ENCODE measurements around the gene LIM2. TPM values are rescaled to one million over a fixed set of nuclear protein-coding genes. Genes with fewer than 3 reads are reported as not detected.

LIM2 gene
- total and polyA plus RNA-seq, 10 donors, result not detected

GRCh38 chr19:51394050-51394836 lies 6.5 kb upstream of the LIM2 start:
- intact Hi-C loops (cut with DNase I; ENCODE audit: low total_unique reads), result loop anchor here (10.0 kb wide), 1 partner anchor 49 kb away; the partner anchor contains the start of gene VSIG10L
- no peak for TF ChIP-seq POLR2A (IDR thresholded peaks at IDR 0.05)
- TF ChIP-seq POLR2AphosphoS5 (IDR thresholded peaks at IDR 0.05), result peak; percentile 66 to 73 (median 70)
- TF ChIP-seq CTCF (IDR thresholded peaks at IDR 0.05 in 8 of 11, conservative IDR thresholded peaks at IDR 0.05 in 3 of 11), result peak in 3 of 11 experiments; percentile 7 to 39 (median 17)
- 2 to 7% (median 3%) methylated on average over 20 to 45 of the region's 45 CpGs for WGBS, 5 donors
- peaks cover 4 to 56% (median 27%) of the 10 kb centered on the region in 6 donors for H3K4me1 ChIP-seq
- H3K27ac ChIP-seq, result peak overlapping the region; percentile 76 to 89 (median 83)
- peaks cover 0 to 4% (median 0%) of the 10 kb centered on the region in 7 donors for H3K27me3 ChIP-seq (replicated peaks in 1 of 7)
- no peaks in the 10 kb centered on the region for H3K9me3 ChIP-seq
- DNase-seq, result peak; percentile 95
- H3K36me3 ChIP-seq, result no peaks in the 10 kb centered on the region
- peak overlapping the region; percentile 16 to 66 (median 34) for H3K4me3 ChIP-seq

GRCh38 chr19:51392701-51393100 lies 4.9 kb upstream of the LIM2 start:
- no peak for DNase-seq
- H3K36me3 ChIP-seq, result no peaks in the 10 kb centered on the region
- no peak overlapping the region for H3K4me3 ChIP-seq
- H3K27ac ChIP-seq, result no peak overlapping the region
- H3K9me3 ChIP-seq, result no peaks in the 10 kb centered on the region
- H3K27me3 ChIP-seq (replicated peaks in 1 of 7), result peaks cover 0 to 4% (median 0%) of the 10 kb centered on the region in 7 donors
- intact Hi-C loops (cut with DNase I; ENCODE audit: low total_unique reads), result loop anchor here (10.0 kb wide), 1 partner anchor 48 kb away; the partner anchor contains the start of gene VSIG10L
- TF ChIP-seq CTCF (IDR thresholded peaks at IDR 0.05 in 8 of 11, conservative IDR thresholded peaks at IDR 0.05 in 3 of 11) (no peak), POLR2A (IDR thresholded peaks at IDR 0.05) (no peak), POLR2AphosphoS5 (IDR thresholded peaks at IDR 0.05) (no peak)
- H3K4me1 ChIP-seq, result peaks cover 4 to 47% (median 27%) of the 10 kb centered on the region in 6 donors
- 67 to 97% (median 82%) methylated on average over 1 of the region's 1 CpG for WGBS, 5 donors

- H3K4me1 ChIP-seq, result peaks cover 4 to 46% (median 27%) of the 10 kb centered on the region in 6 donors
- peak overlapping the region in 1 of 8 donors; percentile 41 for H3K4me3 ChIP-seq
- H3K27ac ChIP-seq, result peak overlapping the region in 4 of 8 donors; percentile 46 to 74 (median 54)
- no peaks in the 10 kb centered on the region for H3K9me3 ChIP-seq
- WGBS, 5 donors, result 59 to 64% (median 62%) methylated on average over 8 of the region's 8 CpGs
- no peaks in the 10 kb centered on the region for H3K36me3 ChIP-seq
- peaks cover 0 to 4% (median 0%) of the 10 kb centered on the region in 7 donors for H3K27me3 ChIP-seq (replicated peaks in 1 of 7)
- DNase-seq, result no peak
- intact Hi-C loops (cut with DNase I; ENCODE audit: low total_unique reads), result loop anchor here (10.0 kb wide), 1 partner anchor 46 kb away; the partner anchor contains the start of gene VSIG10L
- TF ChIP-seq POLR2AphosphoS5 (IDR thresholded peaks at IDR 0.05) (no peak), CTCF (IDR thresholded peaks at IDR 0.05 in 8 of 11, conservative IDR thresholded peaks at IDR 0.05 in 3 of 11) (no peak), POLR2A (IDR thresholded peaks at IDR 0.05) (no peak)
Observed at GRCh38 chr19:51391073-51391611, 3.4 kb upstream of the LIM2 start.

- peaks cover 0 to 4% (median 0%) of the 10 kb centered on the region in 7 donors for H3K27me3 ChIP-seq (replicated peaks in 1 of 7)
- no peaks in the 10 kb centered on the region for H3K36me3 ChIP-seq
- peaks cover 0 to 26% (median 9%) of the 10 kb centered on the region in 6 donors for H3K4me1 ChIP-seq
- WGBS, 5 donors, result 85 to 96% (median 90%) methylated on average over 9 to 14 of the region's 14 CpGs
- peak; percentile 58 for DNase-seq
- peak overlapping the region in 1 of 8 donors; percentile 1 for H3K27ac ChIP-seq
- no peak overlapping the region for H3K4me3 ChIP-seq
- intact Hi-C loops (cut with DNase I; ENCODE audit: low total_unique reads), result no loop called here
- no peaks in the 10 kb centered on the region for H3K9me3 ChIP-seq
- no peak for TF ChIP-seq CTCF (IDR thresholded peaks at IDR 0.05 in 8 of 11, conservative IDR thresholded peaks at IDR 0.05 in 3 of 11)
- no peak for TF ChIP-seq POLR2A (IDR thresholded peaks at IDR 0.05)
- no peak for TF ChIP-seq POLR2AphosphoS5 (IDR thresholded peaks at IDR 0.05)
Observed at GRCh38 chr19:51389143-51389542, 1.4 kb upstream of the LIM2 start.
